Testis (tissue), 2 donors: ENCODE results near the gene SMIM17.

Experiments used
- CTCF ChIP-seq, 3 experiments: fragments of 450-650 bp in 2 of 3; fragments of 200-600 bp in 1 of 3; sonication (generic) in 1 of 3; IDR thresholded peaks; one replicate each; pipeline ENCODE4 v1.5.1; 2016 to 2019; ENCODE audit warnings: antibody characterized with exemption in 3 of 3, mild to moderate bottlenecking in 2 of 3, moderate library complexity in 1 of 3
- POLR2A ChIP-seq: fragments of 450-650 bp; IDR thresholded peaks from one replicate; pipeline ENCODE4 v1.6.1; 2017; ENCODE audit warnings: antibody characterized with exemption, mild to moderate bottlenecking, moderate library complexity

GRCh38 chr19:56670961-56671612, 28.1 kb downstream of the SMIM17 start:
- TF ChIP-seq CTCF (IDR thresholded peaks at IDR 0.05) (no peak), POLR2A (no peak)
